Fibroblast of pulmonary artery (primary cell): ENCODE data around the gene M6PR.

ENCODE experiments used
- DNase-seq: peaks from one replicate; pipeline ENCODE4 v3.0.0-alpha.2; 2010; ENCODE audit warnings: low read depth
- H3K4me3 ChIP-seq: replicated peaks from 2 replicates; pipeline ENCODE4 v1.5.1; 2011; ENCODE audit warnings: low read depth, mild to moderate bottlenecking, control low read depth, low read length, moderate library complexity
- TF ChIP-seq, protein P1 (sequence below): IDR thresholded peaks from 2 replicates; pipeline ENCODE4 v1.5.1; 2011; ENCODE audit warnings: mild to moderate bottlenecking, control low read depth, low read length, inconsistent platforms; ENCODE audit errors: missing control alignments

M6PR gene

GRCh38 chr12:8960176-8960575 is 10.7 kb upstream of the M6PR start:
- DNase-seq = no peak
- no peak overlapping the region for H3K4me3 ChIP-seq
- TF ChIP-seq, protein P1, sequence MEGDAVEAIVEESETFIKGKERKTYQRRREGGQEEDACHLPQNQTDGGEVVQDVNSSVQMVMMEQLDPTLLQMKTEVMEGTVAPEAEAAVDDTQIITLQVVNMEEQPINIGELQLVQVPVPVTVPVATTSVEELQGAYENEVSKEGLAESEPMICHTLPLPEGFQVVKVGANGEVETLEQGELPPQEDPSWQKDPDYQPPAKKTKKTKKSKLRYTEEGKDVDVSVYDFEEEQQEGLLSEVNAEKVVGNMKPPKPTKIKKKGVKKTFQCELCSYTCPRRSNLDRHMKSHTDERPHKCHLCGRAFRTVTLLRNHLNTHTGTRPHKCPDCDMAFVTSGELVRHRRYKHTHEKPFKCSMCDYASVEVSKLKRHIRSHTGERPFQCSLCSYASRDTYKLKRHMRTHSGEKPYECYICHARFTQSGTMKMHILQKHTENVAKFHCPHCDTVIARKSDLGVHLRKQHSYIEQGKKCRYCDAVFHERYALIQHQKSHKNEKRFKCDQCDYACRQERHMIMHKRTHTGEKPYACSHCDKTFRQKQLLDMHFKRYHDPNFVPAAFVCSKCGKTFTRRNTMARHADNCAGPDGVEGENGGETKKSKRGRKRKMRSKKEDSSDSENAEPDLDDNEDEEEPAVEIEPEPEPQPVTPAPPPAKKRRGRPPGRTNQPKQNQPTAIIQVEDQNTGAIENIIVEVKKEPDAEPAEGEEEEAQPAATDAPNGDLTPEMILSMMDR = no peak

GRCh38 chr12:8958066-8958465 is 8.6 kb upstream of the M6PR start:
- DNase-seq = no peak
- H3K4me3 ChIP-seq = no peak overlapping the region
- TF ChIP-seq, protein P1 = no peak

- TF ChIP-seq, protein P1 = no peak
- H3K4me3 ChIP-seq = no peak overlapping the region
- no peak for DNase-seq
Observed at GRCh38 chr12:8957561-8957960, 8.1 kb upstream of the M6PR start.

GRCh38 chr12:8956772-8957171 is 7.3 kb upstream of the M6PR start:
- no peak overlapping the region for H3K4me3 ChIP-seq
- TF ChIP-seq, protein P1 = no peak
- DNase-seq = no peak

GRCh38 chr12:8956073-8956472 is 6.6 kb upstream of the M6PR start:
- no peak overlapping the region for H3K4me3 ChIP-seq
- no peak for DNase-seq
- TF ChIP-seq, protein P1 = no peak

- H3K4me3 ChIP-seq = no peak overlapping the region
- TF ChIP-seq, protein P1 = no peak
- no peak for DNase-seq
Observed at GRCh38 chr12:8953773-8954402, 4.4 kb upstream of the M6PR start.

DNA sequence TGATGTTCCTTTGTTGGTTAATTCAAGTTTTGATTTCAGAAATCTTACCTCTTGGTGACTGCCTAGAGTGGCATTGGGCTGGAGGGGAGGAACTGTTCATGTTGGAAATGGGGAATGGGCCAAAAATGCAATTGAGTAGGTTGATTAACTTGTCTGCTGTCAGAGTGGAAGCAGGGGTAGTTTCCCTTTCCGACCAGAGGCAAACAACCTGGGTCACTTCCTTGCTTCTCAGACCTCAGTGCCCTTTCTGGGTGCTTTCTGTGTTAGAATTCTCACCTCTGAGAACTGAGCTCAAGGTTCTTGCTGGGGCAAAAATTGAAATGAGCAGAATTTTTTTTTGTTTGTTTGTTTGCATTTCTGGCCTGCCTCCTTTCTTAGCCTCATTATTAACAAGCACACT is 2.3 kb upstream of the M6PR start:
- no peak for DNase-seq
- TF ChIP-seq, protein P1 = no peak
- no peak overlapping the region for H3K4me3 ChIP-seq
